RWPE1 (cell line): Measurements from ENCODE around the gene PDCD7.

Experiments
- CTCF ChIA-PET: fragments of 350-600 bp; sonication (Branson Sonifier 250); formaldehyde crosslinking; extraction: SDS; loops from one replicate; lab custom pipeline; 2021; lab: Yijun Ruan, JAX
- POLR2A ChIA-PET: fragments of 400-600 bp; formaldehyde crosslinking; extraction: SDS; loops from one replicate; lab custom pipeline; 2020; ENCODE audit warnings: antibody characterized with exemption; ENCODE audit not compliant: low non-redundant PET; lab: Yijun Ruan, JAX
- DNase-seq: peaks from one replicate; pipeline ENCODE4 v3.0.0; 2012; ENCODE audit warnings: low spot score
- H3K27ac ChIP-seq: fragments of 450-650 bp; 2 replicates; pipeline ENCODE4 v1.5.1; 2017
- CTCF ChIP-seq: fragments of 450-650 bp; conservative IDR thresholded peaks from 2 replicates; pipeline ENCODE4 v1.5.1; 2017; ENCODE audit warnings: low read depth, mild to moderate bottlenecking

PDCD7 gene

GRCh38 chr15:65091946-65092770 is 41.5 kb downstream of the PDCD7 start:
- H3K27ac ChIP-seq, result no peak overlapping the region
- no peak for DNase-seq
- CTCF ChIA-PET, result no interaction called here
- TF ChIP-seq CTCF, result no peak
- POLR2A ChIA-PET, result no interaction called here

GRCh38 chr15:65089206-65089824 is 44.3 kb downstream of the PDCD7 start:
- DNase-seq, result no peak
- no peak for TF ChIP-seq CTCF
- POLR2A ChIA-PET, result no interaction called here
- CTCF ChIA-PET, result no interaction called here
- no peak overlapping the region for H3K27ac ChIP-seq

GRCh38 chr15:65088643-65089021 is 45.0 kb downstream of the PDCD7 start:
- DNase-seq, result no peak
- TF ChIP-seq CTCF, result no peak
- no peak overlapping the region for H3K27ac ChIP-seq
- POLR2A ChIA-PET, result no interaction called here
- CTCF ChIA-PET, result no interaction called here

- POLR2A ChIA-PET, result no interaction called here
- H3K27ac ChIP-seq, result no peak overlapping the region
- DNase-seq, result no peak
These were observed 45.5 kb downstream of the PDCD7 start for GRCh38 chr15:65087873-65088642.

GRCh38 chr15:65087411-65087810 is 46.2 kb downstream of the PDCD7 start:
- H3K27ac ChIP-seq, result no peak overlapping the region
- ChIA-PET POLR2A (no interaction called here), CTCF (interaction anchor here (1.5 kb wide), 2 partner anchors 10 to 32 kb away, joined by 4 to 9 read pairs; no protein-coding TSS in a partner anchor)
- TF ChIP-seq CTCF, result no peak
- DNase-seq, result no peak

More at GRCh38 chr15:65087873-65088642, 45.5 kb downstream of the PDCD7 start:
- CTCF ChIA-PET, result interaction anchor here (1.5 kb wide), 1 partner anchor 11 kb away, joined by 4 read pairs; no protein-coding TSS in a partner anchor
- TF ChIP-seq CTCF, result no peak

GRCh38 chr15:65086680-65087111 is 46.9 kb downstream of the PDCD7 start:
- POLR2A ChIA-PET, result no interaction called here
- no peak overlapping the region for H3K27ac ChIP-seq
- TF ChIP-seq CTCF, result no peak
- CTCF ChIA-PET, result interaction anchor here (1.5 kb wide), 2 partner anchors 10 to 32 kb away, joined by 4 to 9 read pairs; no protein-coding TSS in a partner anchor
- DNase-seq, result no peak
